Smooth muscle cell (in vitro differentiated cells): ENCODE results near the gene LIMA1. TPM values are rescaled to one million over a fixed set of nuclear protein-coding genes. Genes with fewer than 3 reads are reported as not detected.
"Not testable (repeated sequence)": the region's sequence is repeated elsewhere in the genome, so short reads cannot be mapped to it uniquely, and the experiment has no call there.

ENCODE experiments used
- DNase-seq: peaks from one replicate; lab custom pipeline; 2025; ENCODE audit not compliant: unreplicated experiment; lab: John Stamatoyannopoulos, UW
- H2AFZ ChIP-seq: fragments of 200-600 bp; sonication (generic); 2 replicates; pipeline ENCODE4 v1.6.0; 2016; ENCODE audit warnings: antibody characterized with exemption, low read depth, mild to moderate bottlenecking
- H3F3A ChIP-seq: fragments of 200-600 bp; sonication (generic); 2 replicates; pipeline ENCODE4 v1.6.0; 2017; ENCODE audit warnings: antibody characterized with exemption, low read depth
- H3K27ac ChIP-seq: fragments of 200-600 bp; sonication (generic); 2 replicates; pipeline ENCODE4 v1.5.1; 2016; ENCODE audit warnings: low read depth, mild to moderate bottlenecking
- H3K27me3 ChIP-seq: fragments of 200-600 bp; sonication (generic); 2 replicates; pipeline ENCODE4 v1.6.1; 2016; ENCODE audit warnings: low read depth, mild to moderate bottlenecking
- H3K36me3 ChIP-seq: fragments of 200-600 bp; sonication (generic); 2 replicates; pipeline ENCODE4 v1.5.1; 2016; ENCODE audit warnings: low read depth
- H3K4me1 ChIP-seq: fragments of 200-600 bp; sonication (generic); 2 replicates; pipeline ENCODE4 v1.5.1; 2016; ENCODE audit warnings: low read depth
- H3K4me2 ChIP-seq: fragments of 200-600 bp; sonication (generic); 2 replicates; pipeline ENCODE4 v1.6.0; 2016; ENCODE audit warnings: mild to moderate bottlenecking
- H3K4me3 ChIP-seq: fragments of 200-600 bp; sonication (generic); 2 replicates; pipeline ENCODE4 v1.5.1; 2016; ENCODE audit warnings: mild to moderate bottlenecking
- H3K79me2 ChIP-seq: fragments of 200-600 bp; sonication (generic); 2 replicates; pipeline ENCODE4 v1.6.0; 2016; ENCODE audit warnings: low read depth, mild to moderate bottlenecking
- H3K9ac ChIP-seq: fragments of 200-600 bp; sonication (generic); 2 replicates; pipeline ENCODE4 v1.6.0; 2016; ENCODE audit warnings: low read depth
- H3K9me3 ChIP-seq: fragments of 200-600 bp; sonication (generic); replicated peaks from 2 replicates; pipeline ENCODE4 v1.5.1; 2016; ENCODE audit warnings: low read depth
- H4K20me1 ChIP-seq: fragments of 200-600 bp; sonication (generic); 2 replicates; pipeline ENCODE4 v1.6.0; 2016; ENCODE audit warnings: low read depth
- CTCF ChIP-seq: fragments of 200-600 bp; sonication (generic); IDR thresholded peaks from 2 replicates; pipeline ENCODE4 v1.5.1; 2017; ENCODE audit warnings: borderline replicate concordance, mild to moderate bottlenecking, antibody characterized with exemption; ENCODE audit not compliant: insufficient read depth, poor library complexity, severe bottlenecking
- WGBS: methylation state at CpG from one replicate; pipeline ENCODE4 v1.1.7; 2016; ENCODE audit warnings: low lambda C conversion rate; 5-methylcytosine and 5-hydroxymethylcytosine counted together
- polyA plus RNA-seq: library from polyadenylated mRNA; unstranded; fragments of >200 nt; fragmentation: Nextera tagmentation; extraction: Ambion mirVana; gene quantifications from 2 replicates; pipeline ENCODE4 v1.2.1, GENCODE V29; 2016
- total RNA-seq: library from RNA; depleted of rRNA; stranded (reverse); fragments of >200 nt; gene quantifications from 2 replicates; pipeline ENCODE4 v1.2.3, GENCODE V29; 2014

The LIMA1 gene
- total and polyA plus RNA-seq, 2 experiments from 2014 or later: 39.6 to 154 TPM

DNA sequence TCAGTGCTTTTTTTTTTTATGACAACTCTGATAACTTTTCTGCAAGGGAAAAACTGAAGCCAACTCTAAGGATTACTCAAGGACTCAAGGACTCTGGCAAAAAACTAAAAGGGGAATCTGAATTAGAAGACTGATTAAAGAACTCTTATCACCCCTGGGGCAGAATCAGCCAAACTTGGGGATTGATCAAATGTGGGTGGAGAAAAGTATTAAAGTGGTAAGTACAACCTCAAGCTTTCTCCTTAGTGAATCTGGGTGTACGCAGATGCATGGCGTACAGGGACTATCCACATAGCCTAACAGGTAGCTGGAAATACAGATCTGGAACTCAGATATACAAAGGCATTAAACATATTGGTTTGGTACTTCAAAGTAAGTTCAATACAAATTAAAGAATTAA is 7.3 kb downstream of the LIMA1 start:
- TF ChIP-seq CTCF: no peak
- Histone ChIP-seq H3K9ac (no peak overlapping the region), H3K4me2 (no peak overlapping the region), H3K27me3 (no peaks in the 10 kb centered on the region), H2AFZ (no peak overlapping the region), H3K9me3 (no peaks in the 10 kb centered on the region), H3K4me1 (no peaks in the 10 kb centered on the region), H3K27ac (no peak overlapping the region), H3K36me3 (no peaks in the 10 kb centered on the region), H3F3A (no peaks in the 10 kb centered on the region), H4K20me1 (no peaks in the 10 kb centered on the region), H3K79me2 (peaks cover 8% of the 10 kb centered on the region), H3K4me3 (no peak overlapping the region)
- 98% methylated on average over 2 of the region's 2 CpGs for WGBS
- DNase-seq: no peak

DNA sequence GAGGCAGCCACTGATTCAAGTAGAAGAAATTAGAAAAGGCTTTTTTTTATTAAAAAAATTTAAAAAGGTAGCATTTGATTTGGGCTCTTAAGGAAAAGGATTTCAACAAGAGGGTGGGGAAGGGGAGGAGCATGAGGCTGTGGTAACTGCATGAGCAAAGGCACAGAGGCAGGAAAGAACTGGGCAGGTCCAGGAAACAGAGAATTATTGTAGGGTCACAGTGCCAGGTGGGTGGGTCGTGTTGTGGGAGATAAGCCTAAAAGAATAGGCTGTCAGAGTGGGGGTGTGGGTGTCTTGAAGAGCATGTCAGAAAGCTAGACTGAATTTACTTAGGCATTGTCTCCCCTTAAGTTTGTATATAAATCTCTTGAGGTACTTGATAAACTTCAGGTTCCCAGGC is 7.8 kb downstream of the LIMA1 start:
- H3F3A ChIP-seq: no peaks in the 10 kb centered on the region
- no peak overlapping the region for H3K27ac ChIP-seq
- H3K4me3 ChIP-seq: no peak overlapping the region
- H3K9me3 ChIP-seq: no peaks in the 10 kb centered on the region
- H3K36me3 ChIP-seq: no peaks in the 10 kb centered on the region
- no peaks in the 10 kb centered on the region for H4K20me1 ChIP-seq
- no peak overlapping the region for H2AFZ ChIP-seq
- no peak for DNase-seq
- H3K4me2 ChIP-seq: no peak overlapping the region
- H3K27me3 ChIP-seq: no peaks in the 10 kb centered on the region
- H3K9ac ChIP-seq: no peak overlapping the region
- WGBS: 68% methylated on average over 1 of the region's 1 CpG
- no peaks in the 10 kb centered on the region for H3K4me1 ChIP-seq
- peaks cover 8% of the 10 kb centered on the region for H3K79me2 ChIP-seq
- no peak for TF ChIP-seq CTCF

GRCh38 chr12:50275127-50275526 is 8.2 kb downstream of the LIMA1 start:
- not testable (repeated sequence) for DNase-seq
- WGBS: 84% methylated on average over 5 of the region's 5 CpGs

GRCh38 chr12:50271724-50272247 is 11.5 kb downstream of the LIMA1 start:
- Histone ChIP-seq H3K9me3 (no peaks in the 10 kb centered on the region), H4K20me1 (no peaks in the 10 kb centered on the region), H3K9ac (no peak overlapping the region), H2AFZ (peak overlapping the region; percentile 84), H3F3A (no peaks in the 10 kb centered on the region), H3K4me1 (no peaks in the 10 kb centered on the region), H3K27me3 (no peaks in the 10 kb centered on the region), H3K79me2 (no peaks in the 10 kb centered on the region), H3K27ac (no peak overlapping the region), H3K4me3 (peak overlapping the region; percentile 27), H3K4me2 (no peak overlapping the region), H3K36me3 (no peaks in the 10 kb centered on the region)
- DNase-seq: no peak
- WGBS: 86% methylated on average over 2 of the region's 2 CpGs
- TF ChIP-seq CTCF: no peak

More at GRCh38 chr12:50275127-50275526, 8.2 kb downstream of the LIMA1 start:
- not testable (repeated sequence) for H3K27me3 ChIP-seq, H3K36me3 ChIP-seq, H2AFZ ChIP-seq, H3K9ac ChIP-seq, H3K4me1 ChIP-seq, H3K9me3 ChIP-seq, H3K27ac ChIP-seq, H3K79me2 ChIP-seq, H3F3A ChIP-seq, H4K20me1 ChIP-seq, H3K4me3 ChIP-seq, H3K4me2 ChIP-seq
